Thyroid gland (tissue), 4 donors: ENCODE data around the gene COMMD9. TPM values are rescaled to one million over a fixed set of nuclear protein-coding genes. Genes with fewer than 3 reads are reported as not detected.
A peak's percentile ranks its signal among the peaks of the same experiment; 100 is the strongest.

ENCODE experiments used
- DNase-seq, 2 donors: peaks; one replicate each; pipeline ENCODE4 v3.0.0-alpha.2; 2019
- H3K27ac ChIP-seq, 3 donors: fragments of 200-600 bp; sonication (generic); 1 replicate in 2 of 3; 2 replicates in 1 of 3; pipeline ENCODE4 v1.5.1; 2016 to 2019; ENCODE audit warnings: mild to moderate bottlenecking in 1 of 3, moderate library complexity in 1 of 3
- H3K27me3 ChIP-seq: fragments of 200-600 bp; sonication (generic); one replicate; pipeline ENCODE4 v1.5.1; 2019
- H3K36me3 ChIP-seq, 2 donors: fragments of 200-600 bp; sonication (generic); one replicate each; pipeline ENCODE4 v1.5.1; 2016 to 2019
- H3K4me1 ChIP-seq, 2 donors: fragments of 200-600 bp; sonication (generic); one replicate each; pipeline ENCODE4 v1.5.1; 2017 to 2019
- H3K4me3 ChIP-seq, 3 donors: fragments of 200-600 bp; sonication (generic); replicated peaks in 1 of 3; 1 replicate in 2 of 3; 2 replicates in 1 of 3; pipeline ENCODE4 v1.5.1; 2016; ENCODE audit warnings: mild to moderate bottlenecking in 1 of 3
- H3K9me3 ChIP-seq: fragments of 200-600 bp; sonication (generic); one replicate; pipeline ENCODE4 v1.5.1; 2017
- POLR2A ChIP-seq, 2 donors: fragments of 450-650 bp; IDR thresholded peaks; one replicate each; pipeline ENCODE4 v1.6.1; 2017; ENCODE audit warnings: antibody characterized with exemption in 2 of 2, mild to moderate bottlenecking in 2 of 2, moderate library complexity in 1 of 2
- WGBS, 2 donors: methylation state at CpG; one replicate each; pipeline ENCODE4 v1.1.5; 2017; 5-methylcytosine and 5-hydroxymethylcytosine counted together
- intact Hi-C: fragments of 100-400 bp; cut with DNase I; formaldehyde crosslinking; loops from one replicate; pipeline ENCODE4 v1.15.1; 2023
- total RNA-seq, 4 donors: library from RNA; depleted of rRNA; stranded (reverse); fragments of >200 nt; gene quantifications; one replicate each; pipeline ENCODE4 v1.2.3, GENCODE V29; 2016
- TF ChIP-seq, protein P1 (sequence below), 6 experiments: fragments of 200-600 bp in 3 of 6; fragments of 450-650 bp in 3 of 6; sonication (generic) in 3 of 6; IDR thresholded peaks; one replicate each; pipeline ENCODE4 v1.5.1; 2016 to 2019; ENCODE audit warnings: antibody characterized with exemption in 6 of 6, mild to moderate bottlenecking in 2 of 6, inconsistent platforms in 1 of 6, moderate library complexity in 1 of 6

The COMMD9 gene
- total RNA-seq, 4 donors from 2014 or later = 43.5 to 52.6 (median 51.0) TPM

DNA sequence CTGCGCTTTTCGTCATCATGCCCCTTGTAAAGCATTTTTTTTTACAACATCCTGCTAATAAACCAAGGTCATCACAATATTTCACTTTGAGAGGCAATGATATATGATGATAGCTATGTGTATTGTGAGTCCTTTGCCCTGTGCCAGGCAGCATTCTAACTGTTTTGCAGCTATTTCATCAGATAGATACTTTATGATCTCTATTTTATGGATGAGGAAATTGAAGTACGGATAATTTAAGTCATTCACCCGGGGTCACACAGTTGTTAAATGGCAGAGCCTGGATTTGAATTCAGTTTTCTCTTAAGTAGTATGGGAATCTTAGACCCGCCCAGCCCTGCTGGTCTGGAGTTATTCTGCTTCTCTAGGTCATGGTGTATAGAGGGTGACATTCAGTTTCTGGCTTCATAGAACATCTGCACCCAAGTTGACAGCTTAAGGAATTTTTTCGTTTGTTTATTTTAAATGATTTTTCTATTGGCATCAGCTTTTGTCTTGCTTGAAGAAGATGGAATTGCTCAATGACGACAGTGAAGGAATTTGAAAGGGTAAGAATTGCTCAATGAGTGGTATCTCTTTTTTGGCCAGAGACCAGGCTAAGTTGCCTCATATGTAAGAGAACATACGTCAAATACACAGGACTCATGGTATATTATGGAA lies 7.8 kb upstream of the COMMD9 start:
- no peak for DNase-seq
- Histone ChIP-seq H3K9me3 (no peaks in the 10 kb centered on the region), H3K36me3 (no peaks in the 10 kb centered on the region), H3K4me3 (no peak overlapping the region), H3K27me3 (no peaks in the 10 kb centered on the region), H3K4me1 (no peaks in the 10 kb centered on the region), H3K27ac (no peak overlapping the region)
- intact Hi-C loops = no loop called here
- TF ChIP-seq, protein P1, sequence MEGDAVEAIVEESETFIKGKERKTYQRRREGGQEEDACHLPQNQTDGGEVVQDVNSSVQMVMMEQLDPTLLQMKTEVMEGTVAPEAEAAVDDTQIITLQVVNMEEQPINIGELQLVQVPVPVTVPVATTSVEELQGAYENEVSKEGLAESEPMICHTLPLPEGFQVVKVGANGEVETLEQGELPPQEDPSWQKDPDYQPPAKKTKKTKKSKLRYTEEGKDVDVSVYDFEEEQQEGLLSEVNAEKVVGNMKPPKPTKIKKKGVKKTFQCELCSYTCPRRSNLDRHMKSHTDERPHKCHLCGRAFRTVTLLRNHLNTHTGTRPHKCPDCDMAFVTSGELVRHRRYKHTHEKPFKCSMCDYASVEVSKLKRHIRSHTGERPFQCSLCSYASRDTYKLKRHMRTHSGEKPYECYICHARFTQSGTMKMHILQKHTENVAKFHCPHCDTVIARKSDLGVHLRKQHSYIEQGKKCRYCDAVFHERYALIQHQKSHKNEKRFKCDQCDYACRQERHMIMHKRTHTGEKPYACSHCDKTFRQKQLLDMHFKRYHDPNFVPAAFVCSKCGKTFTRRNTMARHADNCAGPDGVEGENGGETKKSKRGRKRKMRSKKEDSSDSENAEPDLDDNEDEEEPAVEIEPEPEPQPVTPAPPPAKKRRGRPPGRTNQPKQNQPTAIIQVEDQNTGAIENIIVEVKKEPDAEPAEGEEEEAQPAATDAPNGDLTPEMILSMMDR (IDR thresholded peaks at IDR 0.05) = no peak
- TF ChIP-seq POLR2A (IDR thresholded peaks at IDR 0.05) = no peak
- WGBS, 2 donors = 84 to 90% methylated on average over 8 of the region's 8 CpGs

DNA sequence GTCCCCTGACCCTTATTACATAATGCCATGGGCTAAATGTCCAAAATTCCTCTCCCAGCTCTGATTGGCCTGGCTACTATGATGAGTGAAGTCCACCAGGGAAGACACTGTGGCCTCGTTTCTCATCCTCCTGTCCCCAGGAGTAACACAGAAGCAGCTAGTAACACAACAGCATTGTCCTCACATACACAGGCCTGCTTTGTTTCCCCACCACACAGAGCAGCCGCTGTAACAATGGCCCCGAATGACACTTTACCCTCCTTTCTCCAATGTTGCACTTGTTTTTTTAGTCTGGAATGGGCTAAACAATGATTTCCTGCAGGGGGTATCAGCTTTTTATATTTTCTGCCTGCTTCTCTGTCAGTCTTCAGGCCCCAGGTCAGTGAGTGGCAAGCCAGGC lies 6.7 kb upstream of the COMMD9 start, which contains the start of gene PRR5L:
Gene PRR5L, plus strand, starts transcription at position 363 of the 400 bp plus-strand sequence. CDS start 104,834 bp downstream, outside the sequence.
- DNase-seq = no peak
- TF ChIP-seq, protein P1 (IDR thresholded peaks at IDR 0.05) = no peak
- no peak for TF ChIP-seq POLR2A (IDR thresholded peaks at IDR 0.05)
- H3K4me1 ChIP-seq = no peaks in the 10 kb centered on the region
- intact Hi-C loops = no loop called here
- no peaks in the 10 kb centered on the region for H3K36me3 ChIP-seq
- no peaks in the 10 kb centered on the region for H3K9me3 ChIP-seq
- 66 to 77% methylated on average over 3 of the region's 3 CpGs for WGBS, 2 donors
- H3K27me3 ChIP-seq = no peaks in the 10 kb centered on the region
- H3K4me3 ChIP-seq = no peak within 1 kb of the TSS
- no peak within 1 kb of the TSS for H3K27ac ChIP-seq

DNA sequence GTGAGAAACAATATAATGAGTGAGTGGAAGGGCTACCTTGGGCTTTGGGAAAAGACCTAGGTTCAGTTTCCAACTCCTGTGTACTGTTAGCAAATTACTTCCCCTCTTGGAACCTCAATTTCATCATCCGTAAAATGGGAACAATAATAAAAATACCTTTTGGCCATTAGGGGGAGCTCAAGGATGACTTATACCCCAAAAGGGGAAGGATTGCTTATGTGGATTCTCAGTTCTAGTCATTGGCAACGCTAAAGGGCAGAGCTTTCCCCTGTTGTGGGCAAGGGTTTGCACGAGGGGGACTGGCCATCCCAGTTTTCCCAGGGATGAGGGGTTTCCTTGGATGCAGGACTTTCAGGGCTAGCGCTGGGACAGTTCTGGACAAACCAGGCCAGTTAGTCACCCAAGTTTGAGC lies 3.1 kb upstream of the COMMD9 start:
- DNase-seq = no peak
- WGBS, 2 donors = 25 to 26% methylated on average over 4 of the region's 4 CpGs
- Histone ChIP-seq H3K4me1 (peaks cover 5 to 7% of the 10 kb centered on the region in 2 donors), H3K27me3 (no peaks in the 10 kb centered on the region), H3K9me3 (no peaks in the 10 kb centered on the region), H3K4me3 (no peak overlapping the region), H3K36me3 (no peaks in the 10 kb centered on the region), H3K27ac (no peak overlapping the region)
- intact Hi-C loops = no loop called here
- no peak for TF ChIP-seq POLR2A (IDR thresholded peaks at IDR 0.05)
- TF ChIP-seq, protein P1 (IDR thresholded peaks at IDR 0.05) = peak in 1 of 6 experiments; percentile 22

DNA sequence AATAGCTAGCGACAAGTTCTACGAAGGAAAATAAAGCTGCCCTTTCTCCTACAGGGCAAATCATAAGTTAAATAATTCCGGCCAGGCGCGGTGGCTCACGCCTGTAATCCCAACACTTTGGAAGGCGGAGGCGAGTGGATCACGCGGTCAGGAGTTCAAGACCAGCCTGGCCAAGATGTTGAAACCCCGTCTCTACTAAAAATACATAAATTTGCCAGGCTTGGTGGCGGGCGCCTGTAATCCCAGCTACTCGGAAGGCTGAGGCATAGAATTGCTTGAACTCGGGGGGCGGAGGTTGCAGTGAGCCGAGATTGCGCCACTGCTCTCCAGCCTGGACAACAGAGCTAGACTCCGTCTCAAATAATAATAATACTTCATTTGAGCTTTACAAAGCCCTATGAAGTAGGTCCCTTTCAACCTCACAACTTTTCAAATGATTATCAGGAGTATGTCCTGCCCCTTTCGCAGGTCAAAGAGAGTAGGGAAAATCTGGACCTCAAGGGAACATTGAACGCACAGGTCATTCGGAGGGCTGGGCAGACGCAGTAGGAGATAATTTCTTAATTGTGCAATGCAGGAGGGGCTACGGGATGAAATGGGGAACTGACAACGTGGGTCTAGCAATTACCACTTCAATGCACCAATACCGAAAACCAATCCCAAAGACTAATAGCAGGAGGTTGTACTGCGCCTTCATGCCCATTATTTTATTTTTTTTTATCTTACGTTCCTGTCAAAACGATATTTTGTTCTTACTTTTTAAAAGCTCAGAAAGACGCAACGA lies 590 bp downstream of the COMMD9 start:
- H3K4me3 ChIP-seq = peak overlapping the region in 2 of 3 donors; percentile 52 to 62
- TF ChIP-seq, protein P1 (IDR thresholded peaks at IDR 0.05) = no peak
- TF ChIP-seq POLR2A (IDR thresholded peaks at IDR 0.05) = no peak
- 30 to 41% methylated on average over 31 of the region's 31 CpGs for WGBS, 2 donors
- H3K36me3 ChIP-seq = no peaks in the 10 kb centered on the region
- H3K4me1 ChIP-seq = peaks cover 5 to 7% of the 10 kb centered on the region in 2 donors
- peak in 1 of 2 donors; percentile 5 for DNase-seq
- H3K27ac ChIP-seq = peak overlapping the region in 2 of 3 donors; percentile 12 to 66
- intact Hi-C loops = no loop called here
- H3K27me3 ChIP-seq = no peaks in the 10 kb centered on the region
- H3K9me3 ChIP-seq = no peaks in the 10 kb centered on the region

DNA sequence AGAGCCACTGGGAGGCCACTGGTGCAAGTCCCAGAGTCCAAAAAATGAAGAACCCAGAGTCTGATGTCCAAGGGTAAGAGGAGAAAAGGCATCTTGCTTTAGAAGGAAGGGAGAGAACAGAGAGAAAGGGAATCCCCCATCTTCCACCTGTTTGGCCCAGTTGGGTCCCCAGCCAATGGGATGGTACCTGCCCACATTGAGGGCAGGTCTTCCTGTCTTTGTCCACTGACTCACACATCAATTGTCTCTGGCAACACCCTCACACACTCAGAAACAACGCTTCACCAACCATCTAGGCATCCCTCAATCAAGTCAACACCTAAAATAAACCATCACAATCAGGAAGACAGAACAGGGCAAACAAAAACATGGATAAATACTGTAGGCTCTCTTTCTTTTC lies 6.3 kb downstream of the COMMD9 start:
- intact Hi-C loops = no loop called here
- peaks cover 0 to 6% of the 10 kb centered on the region in 2 donors for H3K4me1 ChIP-seq
- no peak overlapping the region for H3K27ac ChIP-seq
- WGBS, 2 donors = 81 to 87% methylated on average over 1 of the region's 1 CpG
- no peaks in the 10 kb centered on the region for H3K9me3 ChIP-seq
- no peak overlapping the region for H3K4me3 ChIP-seq
- TF ChIP-seq, protein P1 (IDR thresholded peaks at IDR 0.05) = no peak
- no peak for TF ChIP-seq POLR2A (IDR thresholded peaks at IDR 0.05)
- H3K27me3 ChIP-seq = no peaks in the 10 kb centered on the region
- DNase-seq = no peak
- H3K36me3 ChIP-seq = no peaks in the 10 kb centered on the region
